Mesendoderm (in vitro differentiated cells): ENCODE measurements around the gene CREB5.

Source experiments
- DNase-seq: peaks from one replicate; pipeline ENCODE4 v3.0.0; 2013
- H2AK5ac ChIP-seq: 2 replicates; pipeline ENCODE4 v1.6.1; 2013; ENCODE audit warnings: low read length, inconsistent platforms
- H2BK120ac ChIP-seq: 2 replicates; pipeline ENCODE4 v1.6.1; 2013; ENCODE audit warnings: low read depth, mild to moderate bottlenecking, low read length, moderate library complexity, mixed read lengths
- H2BK15ac ChIP-seq: replicated peaks from 2 replicates; pipeline ENCODE4 v1.6.1; 2013; ENCODE audit warnings: low read depth, mild to moderate bottlenecking, moderate library complexity
- H2BK5ac ChIP-seq: 2 replicates; pipeline ENCODE4 v1.6.1; 2013; ENCODE audit warnings: low read length, inconsistent platforms
- H3K18ac ChIP-seq: 2 replicates; pipeline ENCODE4 v1.6.1; 2013; ENCODE audit warnings: mild to moderate bottlenecking, low read length, mixed read lengths
- H3K23ac ChIP-seq: one replicate; pipeline ENCODE4 v1.6.1; 2013; ENCODE audit warnings: low read length
- H3K27ac ChIP-seq: 2 replicates; pipeline ENCODE4 v1.5.1; 2013; ENCODE audit warnings: low read depth, mild to moderate bottlenecking, inconsistent platforms, low read length, moderate library complexity
- H3K27me3 ChIP-seq: 2 replicates; pipeline ENCODE4 v1.6.1; 2013; ENCODE audit warnings: low read length, control low read depth, mild to moderate bottlenecking, inconsistent platforms; ENCODE audit not compliant: insufficient read depth, poor library complexity
- H3K36me3 ChIP-seq: 2 replicates; pipeline ENCODE4 v1.6.1; 2013; ENCODE audit warnings: low read length, inconsistent platforms; ENCODE audit not compliant: control insufficient read depth, insufficient read depth
- H3K4ac ChIP-seq: one replicate; pipeline ENCODE4 v1.6.1; 2013; ENCODE audit warnings: low read depth, mild to moderate bottlenecking, low read length, moderate library complexity
- H3K4me1 ChIP-seq: 2 replicates; pipeline ENCODE4 v1.6.1; 2013; ENCODE audit warnings: low read depth, low read length, inconsistent platforms; ENCODE audit not compliant: control insufficient read depth
- H3K4me2 ChIP-seq: 2 replicates; pipeline ENCODE4 v1.6.1; 2013; ENCODE audit warnings: low read length
- H3K4me3 ChIP-seq: 2 replicates; pipeline ENCODE4 v1.5.1; 2013; ENCODE audit warnings: mild to moderate bottlenecking, low read length
- H3K56ac ChIP-seq: one replicate; pipeline ENCODE4 v1.6.1; 2013; ENCODE audit warnings: low read length
- H3K79me1 ChIP-seq: 2 replicates; pipeline ENCODE4 v1.6.1; 2013; ENCODE audit warnings: low read length, inconsistent platforms
- H3K79me2 ChIP-seq: 2 replicates; pipeline ENCODE4 v1.6.1; 2013; ENCODE audit warnings: mild to moderate bottlenecking, low read length; ENCODE audit not compliant: control insufficient read depth, insufficient read depth
- H3K9ac ChIP-seq: 2 replicates; pipeline ENCODE4 v1.6.1; 2013; ENCODE audit warnings: low read length, inconsistent platforms
- H4K5ac ChIP-seq: one replicate; pipeline ENCODE4 v1.6.1; 2013; ENCODE audit warnings: low read length
- H4K8ac ChIP-seq: one replicate; pipeline ENCODE4 v1.6.1; 2013; ENCODE audit warnings: low read depth, mild to moderate bottlenecking, control low read depth, low read length, moderate library complexity
- WGBS: extraction: QIAGEN DNeasy Blood & Tissue Kit; methylation state at CpG from one replicate; pipeline ENCODE4 v1.1.7; 2013; ENCODE audit warnings: low lambda C conversion rate, missing lambda C conversion rate; ENCODE audit not compliant: insufficient coverage; ENCODE audit errors: extremely low coverage; 5-methylcytosine and 5-hydroxymethylcytosine counted together

The CREB5 gene

GRCh38 chr7:28793381-28794085, 381.2 kb downstream of the CREB5 start:
- H2BK15ac ChIP-seq: no peak overlapping the region
- no peak overlapping the region for H3K4me3 ChIP-seq
- no peak overlapping the region for H4K5ac ChIP-seq
- no peaks in the 10 kb centered on the region for H3K79me1 ChIP-seq
- H3K79me2 ChIP-seq: no peaks in the 10 kb centered on the region
- H3K4me1 ChIP-seq: no peaks in the 10 kb centered on the region
- H2AK5ac ChIP-seq: no peak overlapping the region
- no peak overlapping the region for H3K56ac ChIP-seq
- H3K23ac ChIP-seq: no peak overlapping the region
- H3K4me2 ChIP-seq: no peak overlapping the region
- no peak overlapping the region for H3K9ac ChIP-seq
- H3K27ac ChIP-seq: no peak overlapping the region
- no peak overlapping the region for H3K18ac ChIP-seq
- no peaks in the 10 kb centered on the region for H3K27me3 ChIP-seq
- H3K36me3 ChIP-seq: no peaks in the 10 kb centered on the region
- no peak overlapping the region for H4K8ac ChIP-seq
- DNase-seq: no peak
- no peak overlapping the region for H3K4ac ChIP-seq
- H2BK120ac ChIP-seq: no peak overlapping the region
- H2BK5ac ChIP-seq: no peak overlapping the region
- no CpG with 5 or more reads among the region's 9 CpGs for WGBS

DNA sequence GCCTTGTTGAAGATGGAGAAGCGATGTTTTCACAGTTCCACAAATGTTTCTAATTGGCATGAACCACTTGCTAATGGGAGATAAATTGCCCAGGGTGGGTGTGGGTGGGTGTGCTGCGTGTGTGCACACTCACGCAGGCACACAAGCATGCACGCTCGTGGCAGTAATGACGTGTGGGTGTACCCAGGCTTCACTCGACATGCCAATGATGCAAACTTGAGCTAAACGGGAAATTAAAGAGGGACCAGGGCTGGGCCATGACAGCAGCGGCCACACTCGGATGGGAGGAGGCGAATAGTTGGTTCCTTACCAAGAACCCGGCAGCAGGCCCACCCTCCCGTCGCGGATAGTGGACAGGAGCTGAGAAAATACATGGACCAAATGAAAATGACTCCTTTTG, 386.0 kb downstream of the CREB5 start:
- no peak overlapping the region for H2BK15ac ChIP-seq
- no peaks in the 10 kb centered on the region for H3K79me1 ChIP-seq
- H3K36me3 ChIP-seq: no peaks in the 10 kb centered on the region
- no peaks in the 10 kb centered on the region for H3K27me3 ChIP-seq
- no peak overlapping the region for H3K56ac ChIP-seq
- no peak overlapping the region for H3K4me3 ChIP-seq
- H3K4me1 ChIP-seq: no peaks in the 10 kb centered on the region
- no peak overlapping the region for H2BK120ac ChIP-seq
- no peaks in the 10 kb centered on the region for H3K79me2 ChIP-seq
- no peak overlapping the region for H4K5ac ChIP-seq
- H2AK5ac ChIP-seq: no peak overlapping the region
- H3K9ac ChIP-seq: no peak overlapping the region
- H4K8ac ChIP-seq: no peak overlapping the region
- no peak overlapping the region for H3K18ac ChIP-seq
- H3K4ac ChIP-seq: no peak overlapping the region
- H3K4me2 ChIP-seq: no peak overlapping the region
- WGBS: no CpG with 5 or more reads among the region's 15 CpGs
- DNase-seq: no peak
- H3K27ac ChIP-seq: no peak overlapping the region
- no peak overlapping the region for H2BK5ac ChIP-seq
- no peak overlapping the region for H3K23ac ChIP-seq

- H3K4ac ChIP-seq: no peak overlapping the region
- no peak overlapping the region for H2AK5ac ChIP-seq
- no peak overlapping the region for H3K56ac ChIP-seq
- H3K18ac ChIP-seq: no peak overlapping the region
- H3K27ac ChIP-seq: no peak overlapping the region
- WGBS: no CpG with 5 or more reads among the region's 1 CpG
- H3K79me1 ChIP-seq: no peaks in the 10 kb centered on the region
- no peak overlapping the region for H2BK120ac ChIP-seq
- no peak for DNase-seq
- H3K4me3 ChIP-seq: no peak overlapping the region
- H3K4me1 ChIP-seq: no peaks in the 10 kb centered on the region
- no peak overlapping the region for H3K4me2 ChIP-seq
- no peaks in the 10 kb centered on the region for H3K36me3 ChIP-seq
- no peak overlapping the region for H2BK5ac ChIP-seq
- H4K5ac ChIP-seq: no peak overlapping the region
- H3K27me3 ChIP-seq: no peaks in the 10 kb centered on the region
- no peak overlapping the region for H2BK15ac ChIP-seq
- H3K79me2 ChIP-seq: no peaks in the 10 kb centered on the region
- H3K9ac ChIP-seq: no peak overlapping the region
- no peak overlapping the region for H3K23ac ChIP-seq
- no peak overlapping the region for H4K8ac ChIP-seq
Measured at GRCh38 chr7:28799619-28800018, 387.3 kb downstream of the CREB5 start.

GRCh38 chr7:28800150-28800549, 387.8 kb downstream of the CREB5 start:
- H3K4me2 ChIP-seq: no peak overlapping the region
- no peak overlapping the region for H4K5ac ChIP-seq
- H3K9ac ChIP-seq: no peak overlapping the region
- H2BK120ac ChIP-seq: no peak overlapping the region
- no peak overlapping the region for H3K23ac ChIP-seq
- no peak overlapping the region for H4K8ac ChIP-seq
- no peaks in the 10 kb centered on the region for H3K36me3 ChIP-seq
- no peak overlapping the region for H3K4me3 ChIP-seq
- no peak overlapping the region for H3K4ac ChIP-seq
- H3K27ac ChIP-seq: no peak overlapping the region
- no peak overlapping the region for H2AK5ac ChIP-seq
- no peak for DNase-seq
- no peak overlapping the region for H3K18ac ChIP-seq
- H3K79me1 ChIP-seq: no peaks in the 10 kb centered on the region
- H3K79me2 ChIP-seq: no peaks in the 10 kb centered on the region
- no peak overlapping the region for H3K56ac ChIP-seq
- no CpG with 5 or more reads among the region's 7 CpGs for WGBS
- H3K27me3 ChIP-seq: no peaks in the 10 kb centered on the region
- H3K4me1 ChIP-seq: no peaks in the 10 kb centered on the region
- H2BK5ac ChIP-seq: no peak overlapping the region
- H2BK15ac ChIP-seq: no peak overlapping the region

- Histone ChIP-seq H2BK15ac (no peak overlapping the region), H3K56ac (no peak overlapping the region), H3K4ac (no peak overlapping the region), H3K4me2 (no peak overlapping the region), H3K79me2 (no peaks in the 10 kb centered on the region), H4K8ac (no peak overlapping the region), H3K4me3 (no peak overlapping the region), H2AK5ac (no peak overlapping the region), H3K27me3 (no peaks in the 10 kb centered on the region), H3K23ac (no peak overlapping the region), H3K9ac (no peak overlapping the region), H3K18ac (no peak overlapping the region), H2BK5ac (no peak overlapping the region), H3K79me1 (no peaks in the 10 kb centered on the region), H3K27ac (no peak overlapping the region), H2BK120ac (no peak overlapping the region), H3K4me1 (no peaks in the 10 kb centered on the region), H3K36me3 (no peaks in the 10 kb centered on the region), H4K5ac (no peak overlapping the region)
- no peak for DNase-seq
- WGBS: no CpG with 5 or more reads among the region's 5 CpGs
Measured at GRCh38 chr7:28802450-28802849, 390.1 kb downstream of the CREB5 start.

DNA sequence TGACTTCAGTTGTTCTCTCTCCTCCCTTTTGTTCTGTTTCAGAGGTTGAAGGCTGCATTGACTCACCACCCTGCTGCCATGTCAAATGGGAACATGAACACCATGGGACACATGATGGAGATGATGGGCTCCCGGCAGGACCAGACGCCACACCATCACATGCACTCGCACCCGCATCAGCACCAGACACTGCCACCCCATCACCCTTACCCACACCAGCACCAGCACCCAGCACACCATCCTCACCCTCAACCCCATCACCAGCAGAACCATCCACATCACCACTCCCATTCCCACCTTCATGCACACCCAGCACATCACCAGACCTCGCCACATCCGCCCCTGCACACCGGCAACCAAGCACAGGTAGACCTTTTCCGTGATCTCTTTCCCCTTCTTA, 391.8 kb downstream of the CREB5 start:
- Histone ChIP-seq H3K4me2 (no peak overlapping the region), H3K4me1 (no peaks in the 10 kb centered on the region), H3K79me1 (no peaks in the 10 kb centered on the region), H3K36me3 (no peaks in the 10 kb centered on the region), H3K23ac (no peak overlapping the region), H3K27ac (no peak overlapping the region), H2BK120ac (no peak overlapping the region), H3K27me3 (no peaks in the 10 kb centered on the region), H4K8ac (no peak overlapping the region), H3K56ac (no peak overlapping the region), H3K18ac (no peak overlapping the region), H2BK5ac (no peak overlapping the region), H4K5ac (no peak overlapping the region), H2BK15ac (no peak overlapping the region), H3K9ac (no peak overlapping the region), H3K4me3 (no peak overlapping the region), H3K79me2 (no peaks in the 10 kb centered on the region), H3K4ac (no peak overlapping the region), H2AK5ac (no peak overlapping the region)
- no peak for DNase-seq
- WGBS: no CpG with 5 or more reads among the region's 8 CpGs
